NCI-H2107 treated with DMSO at 0.1 percent for 48 hours (cell line): ENCODE data around the gene STARD13.

ENCODE experiments used
- DNase-seq: peaks from one replicate; lab custom pipeline; 2025; ENCODE audit not compliant: unreplicated experiment; lab: John Stamatoyannopoulos, UW

The STARD13 gene, protein sequence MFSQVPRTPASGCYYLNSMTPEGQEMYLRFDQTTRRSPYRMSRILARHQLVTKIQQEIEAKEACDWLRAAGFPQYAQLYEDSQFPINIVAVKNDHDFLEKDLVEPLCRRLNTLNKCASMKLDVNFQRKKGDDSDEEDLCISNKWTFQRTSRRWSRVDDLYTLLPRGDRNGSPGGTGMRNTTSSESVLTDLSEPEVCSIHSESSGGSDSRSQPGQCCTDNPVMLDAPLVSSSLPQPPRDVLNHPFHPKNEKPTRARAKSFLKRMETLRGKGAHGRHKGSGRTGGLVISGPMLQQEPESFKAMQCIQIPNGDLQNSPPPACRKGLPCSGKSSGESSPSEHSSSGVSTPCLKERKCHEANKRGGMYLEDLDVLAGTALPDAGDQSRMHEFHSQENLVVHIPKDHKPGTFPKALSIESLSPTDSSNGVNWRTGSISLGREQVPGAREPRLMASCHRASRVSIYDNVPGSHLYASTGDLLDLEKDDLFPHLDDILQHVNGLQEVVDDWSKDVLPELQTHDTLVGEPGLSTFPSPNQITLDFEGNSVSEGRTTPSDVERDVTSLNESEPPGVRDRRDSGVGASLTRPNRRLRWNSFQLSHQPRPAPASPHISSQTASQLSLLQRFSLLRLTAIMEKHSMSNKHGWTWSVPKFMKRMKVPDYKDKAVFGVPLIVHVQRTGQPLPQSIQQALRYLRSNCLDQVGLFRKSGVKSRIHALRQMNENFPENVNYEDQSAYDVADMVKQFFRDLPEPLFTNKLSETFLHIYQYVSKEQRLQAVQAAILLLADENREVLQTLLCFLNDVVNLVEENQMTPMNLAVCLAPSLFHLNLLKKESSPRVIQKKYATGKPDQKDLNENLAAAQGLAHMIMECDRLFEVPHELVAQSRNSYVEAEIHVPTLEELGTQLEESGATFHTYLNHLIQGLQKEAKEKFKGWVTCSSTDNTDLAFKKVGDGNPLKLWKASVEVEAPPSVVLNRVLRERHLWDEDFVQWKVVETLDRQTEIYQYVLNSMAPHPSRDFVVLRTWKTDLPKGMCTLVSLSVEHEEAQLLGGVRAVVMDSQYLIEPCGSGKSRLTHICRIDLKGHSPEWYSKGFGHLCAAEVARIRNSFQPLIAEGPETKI

DNA sequence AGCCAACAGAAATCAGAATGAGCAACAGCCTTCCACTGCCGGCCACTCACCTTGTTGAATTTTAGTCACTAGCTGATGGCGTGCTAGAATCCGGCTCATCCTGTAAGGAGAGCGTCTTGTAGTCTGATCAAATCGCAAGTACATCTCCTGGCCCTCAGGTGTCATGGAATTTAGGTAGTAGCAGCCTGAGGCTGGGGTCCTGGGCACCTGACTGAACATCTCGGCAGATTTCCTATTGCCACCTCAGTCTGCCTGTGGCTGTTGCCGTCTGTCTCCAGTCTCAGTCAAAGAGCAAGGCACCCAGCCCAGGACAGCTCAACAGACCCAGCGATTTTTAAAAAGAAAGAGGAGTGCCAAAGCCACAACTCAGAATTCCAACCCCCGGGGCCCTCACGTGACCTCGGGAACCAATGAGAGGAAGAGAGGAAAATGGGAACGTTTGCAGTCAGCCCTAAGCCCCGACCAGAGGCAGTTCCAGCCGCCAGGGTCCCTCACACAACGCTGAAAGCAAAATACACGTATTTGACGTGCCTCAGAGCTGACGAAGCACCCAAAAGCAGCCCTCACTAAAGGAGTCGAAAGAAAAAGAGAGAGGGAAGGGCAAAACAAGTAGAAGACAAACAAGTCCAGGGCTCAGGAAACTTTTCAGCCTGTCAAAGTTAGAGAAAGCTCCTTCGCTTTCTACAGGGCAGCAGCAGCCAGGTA lies at the start of gene STARD13:
Gene STARD13, minus strand, starts transcription at position 336 of the 705 bp plus-strand sequence. Its CDS starts 117 bp downstream, at position 219.
- peak; percentile 21 for DNase-seq

DNA sequence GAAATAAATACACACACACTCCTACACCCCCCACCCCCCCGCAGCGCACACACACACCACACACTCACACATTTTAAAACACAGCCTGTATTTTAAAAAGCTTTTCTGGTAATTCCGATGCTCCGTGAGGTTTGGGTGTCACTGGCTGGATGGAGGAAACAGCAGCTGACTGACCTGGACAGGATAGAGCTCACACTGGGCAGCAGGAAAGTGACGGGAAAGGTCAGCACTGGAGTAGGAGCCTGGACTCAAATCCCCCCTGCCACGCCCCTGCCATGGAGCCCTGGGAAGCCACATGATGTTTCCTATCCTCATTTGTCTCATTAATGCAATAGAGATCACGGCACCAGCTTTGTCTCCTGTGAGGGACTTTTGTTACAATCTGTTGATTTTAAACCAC lies 49.3 kb upstream of the STARD13 start:
- DNase-seq: no peak

DNA sequence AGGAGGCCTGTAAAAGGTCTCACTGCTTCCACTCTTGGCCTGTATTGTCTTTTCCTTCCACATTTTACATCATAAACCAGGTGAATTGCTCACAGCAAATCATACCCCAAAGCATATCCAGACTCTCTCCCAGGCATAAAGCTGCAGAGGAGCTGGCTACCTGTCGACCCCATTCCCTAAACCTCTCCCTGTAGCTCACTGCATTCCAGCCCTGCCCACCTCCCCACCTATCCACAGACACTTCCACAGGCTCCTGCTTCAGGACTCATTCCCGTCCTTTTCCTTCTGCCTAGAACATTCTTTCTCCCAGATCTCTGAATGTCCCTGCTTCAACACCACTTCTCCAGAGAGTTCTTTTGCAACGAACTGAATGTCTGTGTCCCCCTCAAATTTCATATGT lies 46.4 kb upstream of the STARD13 start:
- DNase-seq: no peak

DNA sequence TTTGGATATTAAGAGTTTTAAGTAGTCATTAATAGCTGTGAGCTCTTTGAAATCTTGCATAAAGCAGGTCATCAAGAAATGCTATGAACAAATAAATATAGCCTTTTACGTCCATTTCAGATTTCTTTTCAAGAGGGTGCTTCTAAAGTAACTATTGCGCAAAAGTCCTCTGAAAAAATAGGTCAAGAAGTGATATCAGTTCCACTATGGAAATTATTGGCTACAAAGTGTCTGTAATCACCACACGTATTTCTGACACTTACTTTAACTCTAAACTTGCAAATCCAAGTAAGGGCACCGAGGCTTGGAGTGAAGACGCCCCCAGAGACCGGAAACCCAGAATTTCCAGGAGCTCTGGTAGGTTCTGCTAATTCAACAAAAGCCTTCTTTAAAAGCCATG lies 44.9 kb upstream of the STARD13 start:
- no peak for DNase-seq

DNA sequence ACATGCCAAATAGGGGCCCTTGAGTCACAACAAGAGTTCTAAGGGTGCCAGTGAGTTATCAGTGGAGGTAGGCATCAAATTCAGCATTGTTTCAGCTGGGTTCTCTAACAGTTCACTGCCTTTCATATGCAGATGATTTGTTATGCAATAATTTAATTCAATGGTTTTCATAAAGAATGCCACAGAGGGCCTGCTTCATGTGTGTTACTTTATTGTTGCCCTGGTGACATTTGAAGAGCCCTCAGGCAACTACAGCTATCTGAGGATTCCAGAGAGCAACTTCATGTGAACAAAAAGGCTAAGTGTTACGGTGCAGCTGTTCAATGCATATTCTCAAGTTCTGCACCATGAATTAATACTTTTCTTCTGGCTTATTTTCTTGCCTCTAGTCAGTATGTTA lies 43.1 kb upstream of the STARD13 start:
- DNase-seq: peak; percentile 64

DNA sequence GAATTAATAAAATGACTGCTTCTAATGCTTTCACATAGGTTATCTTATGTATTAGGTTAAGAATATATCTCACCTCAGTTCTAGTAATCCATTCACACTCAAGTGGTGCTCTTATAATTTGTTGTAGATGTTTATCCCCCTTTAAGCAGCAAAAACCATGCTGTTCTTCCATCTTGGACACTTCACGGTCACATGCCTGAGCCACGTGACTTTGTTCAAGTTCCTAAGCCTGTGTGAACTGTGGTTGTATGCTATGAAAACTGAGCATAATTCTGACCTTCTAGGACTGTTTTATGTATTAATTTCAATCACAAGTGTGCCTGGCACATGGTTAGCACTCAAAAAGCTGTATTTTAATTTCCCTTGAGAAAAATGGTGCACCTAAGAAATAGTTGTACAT lies 41.2 kb upstream of the STARD13 start:
- DNase-seq: no peak

DNA sequence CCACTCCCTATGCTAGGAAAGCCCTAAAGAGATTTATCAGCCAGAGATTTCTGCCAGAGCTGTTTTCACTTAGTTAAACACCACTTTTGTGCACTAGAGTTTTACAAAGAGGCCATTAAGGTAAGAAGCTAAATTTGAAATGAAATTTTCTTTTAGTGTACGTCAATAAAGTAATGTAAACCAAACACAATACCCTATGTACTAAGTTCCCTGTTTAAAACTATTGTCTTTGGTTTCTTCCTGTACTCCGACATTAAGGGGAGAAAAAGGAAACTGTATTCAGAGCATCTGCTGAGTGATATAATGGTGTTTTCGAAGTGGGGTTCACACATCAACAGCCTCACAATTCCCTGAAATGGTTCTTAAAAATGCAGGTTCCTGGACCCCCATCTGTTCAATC lies 40.7 kb upstream of the STARD13 start:
- DNase-seq: no peak

DNA sequence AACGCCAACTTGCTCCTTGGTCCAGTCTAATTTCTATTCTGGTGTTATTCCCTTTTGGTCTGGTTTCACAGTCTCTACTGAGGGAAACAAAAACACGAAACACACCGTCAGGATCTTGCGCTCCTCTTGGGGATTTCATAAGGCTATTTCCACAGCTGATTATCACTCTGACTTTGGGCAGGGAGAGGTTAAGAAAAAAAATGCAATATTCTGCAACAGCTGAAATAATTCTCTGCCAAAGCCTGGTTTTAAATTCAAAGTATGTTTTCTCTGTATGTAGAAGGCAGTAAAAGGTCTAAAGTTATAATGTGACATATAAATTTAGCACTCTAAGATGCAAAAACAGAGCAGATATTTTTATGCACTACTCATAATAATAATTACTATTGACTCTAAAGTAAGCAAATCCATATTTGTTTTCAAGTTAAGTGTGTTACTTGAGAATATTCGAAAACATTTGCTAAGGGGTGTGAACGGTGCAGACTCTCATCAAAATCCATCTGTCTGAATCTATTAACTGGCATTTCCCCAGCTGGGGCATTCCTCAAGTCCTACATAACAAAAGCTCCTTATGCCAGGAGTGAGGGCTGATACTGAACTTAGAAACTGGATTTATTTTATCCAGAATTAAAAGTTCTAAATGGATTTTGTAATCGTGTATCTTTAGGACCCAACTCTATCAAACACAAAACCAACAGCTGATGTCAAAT lies 38.4 kb upstream of the STARD13 start:
- DNase-seq: no peak

DNA sequence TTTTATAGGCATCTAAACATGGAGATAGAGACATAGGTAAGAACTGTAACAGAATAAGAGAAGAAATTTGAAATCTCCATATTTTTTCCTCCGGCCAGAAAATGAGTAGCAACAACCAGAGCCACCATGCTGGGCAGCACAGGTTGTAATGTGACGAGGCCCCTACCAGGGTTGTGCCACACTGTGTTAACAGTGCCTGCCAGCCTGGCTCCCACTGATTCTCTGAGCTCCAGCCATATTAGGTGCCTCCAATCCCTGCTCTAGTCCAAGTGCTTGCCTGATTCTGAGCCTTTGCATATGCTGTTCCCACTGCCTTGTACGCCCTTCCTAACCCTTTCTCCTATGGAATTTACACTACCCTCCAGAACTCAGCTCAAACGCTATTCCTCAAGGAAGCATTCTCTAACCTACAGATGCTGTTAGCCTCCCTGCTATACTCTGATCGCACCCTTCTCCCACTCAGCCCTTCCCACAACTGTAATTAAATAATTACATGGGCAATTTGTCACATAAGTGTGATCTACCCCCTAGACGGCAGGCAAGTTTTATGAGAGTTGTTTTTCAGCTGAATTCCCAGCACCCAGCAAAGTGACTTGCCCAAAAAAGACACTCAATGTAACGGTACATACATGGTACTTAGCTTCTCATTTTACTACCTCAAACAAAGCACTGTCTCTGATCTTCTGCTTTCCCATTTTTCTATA lies 37.6 kb upstream of the STARD13 start:
- DNase-seq: peak; percentile 32

DNA sequence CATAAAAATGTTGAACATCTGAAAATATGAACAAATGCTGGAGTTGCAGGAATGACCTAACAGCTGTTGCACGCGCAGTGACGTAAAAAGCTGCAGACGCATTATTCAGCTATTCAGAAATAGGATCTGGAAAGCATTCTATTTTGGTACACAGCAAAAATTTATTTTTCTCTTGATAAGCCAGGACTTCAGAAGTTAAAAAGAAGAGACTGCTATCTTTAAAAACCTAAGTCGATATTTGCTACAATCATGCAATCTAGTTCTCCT lies 36.9 kb upstream of the STARD13 start:
- DNase-seq: no peak

DNA sequence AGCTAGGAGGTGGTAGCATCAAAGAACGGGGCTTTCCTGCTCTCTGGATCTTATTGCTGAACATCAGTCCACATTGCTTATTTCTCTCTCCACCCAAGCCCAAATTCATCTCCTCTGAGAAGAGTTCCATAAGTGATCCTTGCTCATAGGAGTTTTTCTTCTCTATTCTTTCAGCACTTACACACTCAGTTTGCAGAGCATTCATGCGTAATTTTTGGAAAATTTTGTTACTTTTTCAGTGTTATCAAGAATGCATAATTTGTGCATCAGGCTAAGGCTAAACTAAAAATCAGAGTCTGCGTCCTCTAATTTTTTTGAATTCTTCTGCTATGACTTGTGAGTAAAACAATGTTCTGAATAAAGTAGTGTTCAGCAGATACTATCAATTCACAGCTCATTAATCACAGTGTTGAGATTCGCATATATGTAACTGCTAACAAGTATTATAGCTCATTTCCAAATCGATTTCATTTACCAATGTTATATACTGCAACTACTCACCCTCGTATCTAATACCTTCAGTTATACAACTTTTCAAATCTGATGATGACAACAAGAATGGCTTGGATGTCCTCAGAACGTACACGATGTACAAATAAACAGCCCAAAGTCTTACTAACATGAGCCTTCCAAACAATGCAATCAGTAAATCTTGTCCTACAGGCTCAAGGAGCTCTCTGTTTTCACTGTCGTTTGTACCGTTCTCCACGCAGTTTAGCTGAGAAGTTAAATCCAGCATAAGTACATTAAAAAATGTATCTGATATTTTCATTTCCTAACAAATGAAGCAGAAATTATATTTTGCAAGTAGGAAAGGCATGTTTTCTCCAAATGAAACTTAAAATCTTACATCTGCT lies 36.4 kb upstream of the STARD13 start:
- DNase-seq: no peak

DNA sequence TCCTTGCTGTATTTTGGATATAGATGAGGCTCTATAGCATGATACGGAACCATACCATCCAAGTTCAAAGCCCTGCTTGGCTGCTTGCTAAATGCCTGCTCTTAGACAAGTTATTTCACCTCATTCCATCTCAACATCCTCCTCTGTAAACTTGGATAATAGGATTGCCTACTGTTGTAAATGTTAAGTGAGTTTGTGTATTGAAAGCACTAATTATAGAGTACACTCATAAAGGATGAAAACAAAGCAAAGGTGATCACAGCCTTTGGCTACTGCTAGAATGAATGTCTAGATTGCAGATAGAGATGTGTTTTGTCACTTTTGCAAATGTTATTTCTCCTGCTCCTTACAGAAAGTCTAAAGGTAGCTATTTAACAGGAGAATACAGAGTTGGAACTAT lies 34.3 kb upstream of the STARD13 start:
- no peak for DNase-seq

DNA sequence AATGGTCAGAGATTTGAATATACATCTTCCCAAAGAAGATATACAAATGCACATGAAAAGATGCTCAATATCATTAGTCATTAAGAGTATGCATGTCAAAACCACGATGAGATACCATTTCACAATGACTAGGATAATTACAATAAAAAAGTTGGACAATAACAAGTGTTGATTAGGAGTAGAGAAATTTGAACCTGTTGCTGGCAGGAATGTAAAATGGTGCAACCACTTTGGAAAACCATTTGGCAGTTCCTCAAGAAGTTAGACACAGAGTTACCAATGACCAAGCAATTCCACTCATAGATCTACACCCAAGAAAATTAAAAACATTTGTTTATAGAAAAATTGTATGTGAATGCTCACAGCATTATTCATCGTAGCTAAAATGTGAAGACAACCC lies 33.2 kb upstream of the STARD13 start:
- DNase-seq: no peak

DNA sequence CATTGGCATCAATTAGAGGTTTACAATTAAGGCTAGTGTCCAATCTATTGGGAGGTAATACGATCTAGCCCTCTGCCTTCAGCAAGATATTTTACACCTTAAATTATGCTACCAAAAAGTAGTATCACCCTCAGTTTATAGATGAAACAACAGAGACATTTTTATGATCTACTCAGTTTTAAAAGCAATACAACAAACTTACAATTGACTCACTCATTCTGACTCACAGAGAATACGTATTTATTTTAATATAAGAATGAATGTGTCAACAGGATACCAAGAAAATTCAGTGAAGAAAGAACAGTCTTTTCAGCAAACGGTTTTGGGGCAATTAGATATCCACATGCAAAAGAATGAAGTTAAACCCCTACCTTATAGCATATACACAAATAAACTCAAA lies 32.5 kb upstream of the STARD13 start:
- no peak for DNase-seq

DNA sequence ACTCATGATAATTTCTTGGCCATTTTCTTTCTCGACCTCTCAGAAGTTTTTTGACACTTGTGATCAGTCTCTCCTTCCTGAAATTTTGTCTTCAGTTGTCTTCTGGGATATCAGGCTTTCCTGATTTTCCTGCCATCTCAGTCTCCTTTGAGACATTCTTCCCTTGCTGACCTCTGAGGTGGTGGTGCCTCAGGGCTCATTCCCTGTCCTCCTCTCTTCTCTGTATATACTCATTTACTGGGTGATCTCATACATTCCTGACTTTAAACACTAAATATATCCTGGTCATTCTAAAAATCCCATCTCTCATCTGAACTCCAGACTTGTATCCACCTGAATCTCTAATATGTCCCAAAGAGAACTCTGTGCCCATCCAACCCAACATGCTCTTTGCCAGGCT lies 31.3 kb upstream of the STARD13 start:
- DNase-seq: no peak

DNA sequence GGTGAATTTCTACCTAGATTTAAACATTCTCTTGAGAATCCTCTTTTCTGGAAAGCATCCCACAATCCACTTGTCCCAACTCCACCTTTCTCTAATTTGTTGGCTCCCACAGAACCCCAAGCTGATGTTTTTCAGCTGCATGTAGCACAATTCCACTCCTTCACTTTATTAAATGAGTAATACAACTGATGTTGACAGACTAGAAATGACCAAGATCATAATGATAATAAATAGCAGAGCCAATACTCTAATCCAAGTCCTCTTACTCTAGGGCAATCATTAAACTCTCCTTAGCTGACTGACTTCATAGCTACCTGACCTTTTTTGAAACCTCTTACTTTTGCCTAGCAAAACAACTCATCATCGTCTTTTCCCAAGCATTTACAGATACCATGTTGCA lies 27.9 kb upstream of the STARD13 start:
- DNase-seq: no peak

DNA sequence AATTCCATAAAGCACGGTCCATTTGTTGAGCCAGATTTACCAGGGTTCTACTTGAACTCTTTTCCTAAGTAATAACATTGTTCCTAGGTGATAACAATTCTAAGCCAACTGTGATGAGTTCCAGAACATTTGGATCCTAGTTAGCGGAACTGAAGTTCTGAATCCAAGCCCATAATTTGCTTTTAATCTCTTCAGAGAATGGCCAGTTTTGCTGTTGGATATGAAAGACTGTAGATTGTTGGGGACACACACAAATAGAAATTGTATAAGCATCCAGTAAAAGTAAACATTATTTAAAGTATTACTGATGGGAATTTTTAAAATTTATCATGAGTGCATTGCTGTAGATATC lies 27.3 kb upstream of the STARD13 start:
- no peak for DNase-seq

DNA sequence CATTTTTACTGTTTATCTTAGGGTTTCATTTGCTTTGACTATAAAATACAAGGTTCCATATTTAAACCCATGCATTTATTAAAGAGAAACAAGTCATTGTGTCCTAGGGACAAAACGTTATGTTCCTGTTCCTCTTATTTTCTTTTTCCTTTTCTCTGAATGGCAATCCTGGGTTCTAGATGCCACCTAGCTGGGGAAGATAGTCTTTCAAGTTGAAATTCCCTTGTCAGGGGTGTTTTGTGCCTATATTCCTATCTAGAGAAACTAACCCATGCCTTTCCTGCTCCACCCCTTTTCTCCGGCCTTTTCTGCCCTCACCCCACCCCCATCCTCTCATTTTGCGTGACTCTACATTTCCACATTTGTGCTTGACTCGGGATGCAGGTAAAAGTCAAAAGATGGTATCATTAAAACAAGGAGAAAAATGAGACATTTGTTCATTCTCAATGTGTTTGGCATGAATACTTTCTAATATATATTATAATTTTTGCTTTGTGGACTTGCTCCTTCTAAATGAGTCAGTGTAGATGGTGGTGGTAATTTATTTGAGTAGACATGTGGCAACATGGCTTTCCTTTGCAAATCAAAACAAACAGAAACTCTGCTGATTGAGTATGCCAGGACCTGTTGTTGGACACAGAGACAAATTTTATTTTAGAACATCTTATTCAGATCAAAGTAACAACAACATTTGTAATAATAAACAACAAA lies 26.8 kb upstream of the STARD13 start:
- DNase-seq: no peak

DNA sequence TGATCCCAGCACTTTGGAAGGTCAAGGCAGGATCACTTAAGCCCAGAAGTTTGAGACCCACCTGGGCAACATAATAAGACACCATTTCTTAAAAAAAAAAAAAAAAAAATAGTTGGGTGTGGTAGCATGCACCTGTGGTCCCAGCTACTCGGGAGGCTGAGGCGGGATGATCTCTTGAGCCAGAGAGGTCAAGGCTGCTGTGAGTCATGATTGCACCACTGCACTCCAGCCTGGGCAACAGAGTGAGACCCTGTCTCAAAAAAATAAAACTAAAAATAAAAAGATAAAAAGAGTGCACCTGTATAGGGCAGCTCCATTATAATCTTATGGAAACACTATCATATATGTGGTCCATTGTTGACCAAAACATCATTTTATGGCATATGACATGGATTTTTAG lies 25.5 kb upstream of the STARD13 start:
- DNase-seq: no peak
